DND-41 (cell line): Measurements from ENCODE around the gene MVB12B.

Experiments
- EZH2 ChIP-seq: IDR thresholded peaks from 3 replicates; pipeline ENCODE4 v1.6.1; 2012; ENCODE audit warnings: borderline replicate concordance, low read depth, mild to moderate bottlenecking, moderate library complexity, low read length, inconsistent platforms; ENCODE audit not compliant: severe bottlenecking
- TF ChIP-seq, protein P1 (sequence below): IDR thresholded peaks from 2 replicates; pipeline ENCODE4 v1.5.1; 2012; ENCODE audit warnings: borderline replicate concordance, low read length, moderate library complexity, mild to moderate bottlenecking; ENCODE audit not compliant: poor library complexity, severe bottlenecking; ENCODE audit errors: extremely low read depth

DNA sequence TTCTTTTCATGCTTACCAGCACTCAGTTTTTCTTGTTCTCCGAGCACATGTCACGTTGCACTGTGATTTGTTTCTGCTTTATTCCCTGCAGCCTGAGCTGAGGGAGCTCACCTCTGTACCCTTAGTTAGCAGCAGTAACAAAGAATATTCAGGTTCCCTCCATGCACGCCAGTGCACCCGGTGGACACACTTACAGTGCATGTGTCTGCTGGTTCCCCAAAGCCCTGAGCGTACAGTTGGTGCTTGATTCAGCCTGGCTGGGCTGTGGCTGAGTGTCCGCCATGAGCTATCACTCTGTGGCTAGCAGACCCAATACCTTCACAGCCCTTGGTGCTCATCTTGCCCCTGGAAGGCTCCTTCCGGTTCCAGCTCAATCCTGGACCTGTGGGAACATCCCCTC is 93.5 kb downstream of the MVB12B start:
- TF ChIP-seq, protein P1, sequence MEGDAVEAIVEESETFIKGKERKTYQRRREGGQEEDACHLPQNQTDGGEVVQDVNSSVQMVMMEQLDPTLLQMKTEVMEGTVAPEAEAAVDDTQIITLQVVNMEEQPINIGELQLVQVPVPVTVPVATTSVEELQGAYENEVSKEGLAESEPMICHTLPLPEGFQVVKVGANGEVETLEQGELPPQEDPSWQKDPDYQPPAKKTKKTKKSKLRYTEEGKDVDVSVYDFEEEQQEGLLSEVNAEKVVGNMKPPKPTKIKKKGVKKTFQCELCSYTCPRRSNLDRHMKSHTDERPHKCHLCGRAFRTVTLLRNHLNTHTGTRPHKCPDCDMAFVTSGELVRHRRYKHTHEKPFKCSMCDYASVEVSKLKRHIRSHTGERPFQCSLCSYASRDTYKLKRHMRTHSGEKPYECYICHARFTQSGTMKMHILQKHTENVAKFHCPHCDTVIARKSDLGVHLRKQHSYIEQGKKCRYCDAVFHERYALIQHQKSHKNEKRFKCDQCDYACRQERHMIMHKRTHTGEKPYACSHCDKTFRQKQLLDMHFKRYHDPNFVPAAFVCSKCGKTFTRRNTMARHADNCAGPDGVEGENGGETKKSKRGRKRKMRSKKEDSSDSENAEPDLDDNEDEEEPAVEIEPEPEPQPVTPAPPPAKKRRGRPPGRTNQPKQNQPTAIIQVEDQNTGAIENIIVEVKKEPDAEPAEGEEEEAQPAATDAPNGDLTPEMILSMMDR, result no peak
- TF ChIP-seq EZH2, result no peak
